ENCODE results near the gene ATP5F1B. TPM values are rescaled to one million over a fixed set of nuclear protein-coding genes. Genes with fewer than 3 reads are reported as not detected.

The ATP5F1B gene
- total RNA-seq, 1 donor from 2014 or later = 609 TPM

GRCh38 chr12:56637621-56638020 lies 8.2 kb downstream of the ATP5F1B start:
- Histone ChIP-seq H3K4me1 (peaks cover 20% of the 10 kb centered on the region), H3F3A (ENCODE audit: low read depth) (peaks cover 86% of the 10 kb centered on the region), H3K9me3 (ENCODE audit: low read depth) (no peaks in the 10 kb centered on the region), H2AFZ (replicated peaks) (no peak overlapping the region), H3K27ac (peak overlapping the region; percentile 30), H3K4me2 (no peak overlapping the region), H3K27me3 (no peaks in the 10 kb centered on the region), H3K9ac (no peak overlapping the region), H3K36me3 (peaks cover under 1% of the 10 kb centered on the region), H3K79me2 (ENCODE audit: low read depth) (peaks cover 46% of the 10 kb centered on the region), H4K20me1 (ENCODE audit: low read depth) (peaks cover 29% of the 10 kb centered on the region), H3K4me3 (no peak overlapping the region)
- Mint-ChIP-seq H3K27me3 (ENCODE audit: insufficient read depth, low read depth) (peaks cover 8% of the 10 kb centered on the region), H3K4me1 (peaks cover 50% of the 10 kb centered on the region), H3K9me3 (no peaks in the 10 kb centered on the region), H3K36me3 (peaks cover 30% of the 10 kb centered on the region), H3K4me3 (peak overlapping the region; percentile 49), H3K27ac (peak overlapping the region; percentile 32)
- DNase-seq (ENCODE audit: low spot score) = no peak
- no peak for TF ChIP-seq CTCF (IDR thresholded peaks at IDR 0.05)
- no peak for TF ChIP-seq EZH2phosphoT487 (IDR thresholded peaks at IDR 0.05)
- no peak for TF ChIP-seq EZH2 (IDR thresholded peaks at IDR 0.05)

GRCh38 chr12:56636675-56637540 lies 8.9 kb downstream of the ATP5F1B start:
- peak; percentile 100 for DNase-seq (ENCODE audit: low spot score)
- Histone ChIP-seq H3K27ac (peak overlapping the region; percentile 53), H3K36me3 (no peaks in the 10 kb centered on the region), H4K20me1 (ENCODE audit: low read depth) (peaks cover 23% of the 10 kb centered on the region), H3K4me1 (peaks cover 26% of the 10 kb centered on the region), H3F3A (ENCODE audit: low read depth) (peaks cover 86% of the 10 kb centered on the region), H3K27me3 (no peaks in the 10 kb centered on the region), H3K4me3 (peak overlapping the region; percentile 88), H3K4me2 (peak overlapping the region; percentile 88), H2AFZ (replicated peaks) (no peak overlapping the region), H3K79me2 (ENCODE audit: low read depth) (peaks cover 43% of the 10 kb centered on the region), H3K9ac (no peak overlapping the region), H3K9me3 (ENCODE audit: low read depth) (no peaks in the 10 kb centered on the region)
- peaks cover 56% of the 10 kb centered on the region for H3K4me1 Mint-ChIP-seq
- H3K27ac Mint-ChIP-seq = peak overlapping the region; percentile 76
- TF ChIP-seq EZH2 (IDR thresholded peaks at IDR 0.05) (no peak), CTCF (IDR thresholded peaks at IDR 0.05) (peak; percentile 65)
- peaks cover 8% of the 10 kb centered on the region for H3K27me3 Mint-ChIP-seq (ENCODE audit: insufficient read depth, low read depth)
- H3K9me3 Mint-ChIP-seq = no peaks in the 10 kb centered on the region
- peak overlapping the region; percentile 99 for H3K4me3 Mint-ChIP-seq
- peaks cover 23% of the 10 kb centered on the region for H3K36me3 Mint-ChIP-seq

- Mint-ChIP-seq H3K4me3 (peak overlapping the region; percentile 99), H3K9me3 (no peaks in the 10 kb centered on the region), H3K4me1 (peaks cover 64% of the 10 kb centered on the region), H3K27me3 (ENCODE audit: insufficient read depth, low read depth) (peaks cover 8% of the 10 kb centered on the region), H3K36me3 (peaks cover 23% of the 10 kb centered on the region), H3K27ac (peak overlapping the region; percentile 76)
- H4K20me1 ChIP-seq (ENCODE audit: low read depth) = peaks cover 23% of the 10 kb centered on the region
- no peaks in the 10 kb centered on the region for H3K36me3 ChIP-seq
- H3K27ac ChIP-seq = peak overlapping the region; percentile 53
- H3K4me3 ChIP-seq = peak overlapping the region; percentile 88
- H3K4me1 ChIP-seq = peaks cover 32% of the 10 kb centered on the region
- H3K27me3 ChIP-seq = no peaks in the 10 kb centered on the region
- no peak overlapping the region for H3K9ac ChIP-seq
- peaks cover 88% of the 10 kb centered on the region for H3F3A ChIP-seq (ENCODE audit: low read depth)
- H3K9me3 ChIP-seq (ENCODE audit: low read depth) = no peaks in the 10 kb centered on the region
- peaks cover 43% of the 10 kb centered on the region for H3K79me2 ChIP-seq (ENCODE audit: low read depth)
- DNase-seq (ENCODE audit: low spot score) = peak; percentile 79
- peak overlapping the region; percentile 88 for H3K4me2 ChIP-seq
- no peak for TF ChIP-seq EZH2phosphoT487 (IDR thresholded peaks at IDR 0.05)
- no peak for TF ChIP-seq EZH2 (IDR thresholded peaks at IDR 0.05)
- TF ChIP-seq CTCF (IDR thresholded peaks at IDR 0.05) = no peak
- H2AFZ ChIP-seq (replicated peaks) = no peak overlapping the region
Measured at GRCh38 chr12:56635806-56636674, 9.7 kb downstream of the ATP5F1B start.
